GM18505 (cell line): ENCODE results near the gene FLT1.

Experiments used
- ATAC-seq: cut with Tn5 transposase; IDR thresholded peaks from one replicate; pipeline ENCODE4 v1.9.1; 2021; ENCODE audit not compliant: unreplicated experiment
- POLR2A ChIP-seq: IDR thresholded peaks from 4 replicates; pipeline ENCODE4 v1.6.1; 2011; ENCODE audit warnings: borderline replicate concordance; ENCODE audit not compliant: insufficient read depth, insufficient read length; ENCODE audit errors: extremely low read depth

The FLT1 gene

DNA sequence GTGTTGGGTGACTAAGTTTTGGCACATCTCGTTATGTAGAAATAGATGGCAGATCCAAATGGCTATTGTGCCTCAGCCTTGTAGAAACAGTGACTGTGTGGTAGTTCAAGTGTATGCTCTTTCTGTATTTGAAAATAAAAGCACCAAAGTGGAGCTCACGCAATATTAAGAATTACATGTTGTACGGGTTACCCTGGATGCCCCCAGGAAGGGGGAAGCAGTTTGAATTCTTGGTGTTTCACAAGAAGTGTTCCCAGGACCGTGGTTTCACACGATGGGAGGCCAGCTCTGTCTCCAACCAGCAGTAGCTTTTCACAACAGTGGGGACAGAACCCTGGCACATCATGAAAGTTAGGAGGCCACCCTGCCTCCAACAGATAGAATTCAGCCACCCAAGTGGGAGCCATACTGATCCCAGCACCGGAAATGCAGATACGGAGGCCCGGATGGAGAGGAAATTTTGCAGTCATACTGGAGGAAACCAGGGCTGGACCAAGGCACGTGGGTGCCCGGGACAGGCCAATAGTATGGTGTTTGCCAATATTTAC is 8.9 kb downstream of the FLT1 start:
- no peak for ATAC-seq
- TF ChIP-seq POLR2A: no peak

DNA sequence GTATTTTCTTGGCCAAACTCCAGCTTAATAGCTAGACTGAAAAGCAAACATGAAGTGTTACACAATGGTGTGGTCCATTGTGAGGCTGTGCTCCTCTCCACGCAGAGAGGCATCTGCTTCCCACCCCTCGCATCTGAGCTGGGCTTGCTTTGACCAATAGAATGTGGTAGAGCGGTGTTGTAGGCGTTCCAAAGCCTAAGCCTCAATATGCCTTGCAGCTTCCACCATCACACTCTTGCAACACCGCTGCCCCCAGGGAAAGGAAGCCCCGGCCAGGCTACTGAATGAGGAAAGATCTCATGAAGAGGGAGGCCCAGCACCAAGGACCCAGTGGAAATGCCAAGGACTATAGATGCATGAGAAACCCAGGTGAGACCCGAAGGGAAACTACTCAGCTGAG is 9.4 kb downstream of the FLT1 start:
- no peak for ATAC-seq
- TF ChIP-seq POLR2A: no peak

DNA sequence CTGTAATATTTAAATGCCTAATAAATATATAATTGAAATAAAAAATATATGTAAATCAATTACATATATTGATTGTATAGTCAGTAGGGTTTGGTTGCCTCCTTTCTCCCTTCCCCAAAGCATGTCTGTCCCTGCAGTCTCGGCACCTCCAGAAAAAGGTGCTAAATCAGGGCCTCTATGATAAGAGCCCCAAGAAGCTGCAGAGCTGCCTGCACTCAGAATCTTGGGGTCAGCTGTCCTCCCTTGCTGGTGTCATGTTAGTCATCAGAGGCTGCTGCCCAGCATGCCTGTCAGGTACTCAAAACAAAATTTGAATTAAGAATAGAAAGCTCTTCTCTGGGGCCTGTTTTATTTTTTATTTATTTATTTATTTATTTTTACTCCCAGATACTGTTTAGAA is 9.8 kb downstream of the FLT1 start:
- no peak for TF ChIP-seq POLR2A
- ATAC-seq: no peak

DNA sequence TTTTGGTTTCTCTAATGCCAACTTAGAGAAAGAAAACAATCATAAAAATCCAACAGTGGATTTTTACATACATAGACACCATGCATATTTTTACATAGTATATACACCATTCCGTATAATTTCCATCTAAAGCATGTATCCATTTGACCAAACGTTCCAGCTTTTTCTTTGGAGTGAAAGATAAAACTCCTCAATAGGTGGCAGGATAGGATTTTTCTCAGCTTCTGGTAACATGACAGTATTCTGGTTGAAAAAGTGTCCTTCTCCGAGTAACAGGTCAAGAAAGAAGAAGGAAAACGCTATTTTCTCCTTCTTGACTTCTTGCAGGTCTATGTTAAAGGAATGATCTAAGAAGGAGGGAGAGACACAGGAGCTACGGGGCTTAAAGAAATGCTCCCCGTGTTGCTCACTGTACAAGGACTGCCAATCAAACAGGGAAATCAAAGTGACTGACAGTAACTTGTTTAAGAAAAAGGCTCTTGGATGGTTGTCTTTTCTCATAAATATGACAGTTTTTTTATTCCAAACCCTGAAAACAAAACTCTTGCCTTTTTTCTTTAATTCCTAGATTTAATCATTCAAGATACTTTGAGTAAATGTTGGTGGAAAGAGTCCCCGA is 11.5 kb downstream of the FLT1 start:
- TF ChIP-seq POLR2A: no peak
- ATAC-seq: no peak

DNA sequence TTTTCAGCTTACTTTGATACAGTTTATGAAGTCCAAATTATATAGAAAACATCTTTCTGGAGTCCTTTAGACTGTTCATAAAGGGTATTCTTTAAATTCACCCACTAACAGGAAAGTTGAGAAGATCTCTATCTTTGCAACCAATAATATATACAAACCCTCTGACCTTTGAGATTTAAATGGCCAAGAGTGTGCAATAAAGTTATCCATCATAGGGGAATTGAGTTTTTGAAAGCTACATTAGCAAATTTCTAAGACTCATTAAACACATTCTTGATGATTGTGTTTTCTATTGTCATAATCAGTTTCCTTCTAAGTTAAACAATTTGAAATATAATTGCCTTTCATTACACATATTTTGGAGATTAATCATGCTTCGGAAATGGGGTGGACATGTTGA is 15.9 kb downstream of the FLT1 start:
- ATAC-seq: no peak
- TF ChIP-seq POLR2A: no peak

DNA sequence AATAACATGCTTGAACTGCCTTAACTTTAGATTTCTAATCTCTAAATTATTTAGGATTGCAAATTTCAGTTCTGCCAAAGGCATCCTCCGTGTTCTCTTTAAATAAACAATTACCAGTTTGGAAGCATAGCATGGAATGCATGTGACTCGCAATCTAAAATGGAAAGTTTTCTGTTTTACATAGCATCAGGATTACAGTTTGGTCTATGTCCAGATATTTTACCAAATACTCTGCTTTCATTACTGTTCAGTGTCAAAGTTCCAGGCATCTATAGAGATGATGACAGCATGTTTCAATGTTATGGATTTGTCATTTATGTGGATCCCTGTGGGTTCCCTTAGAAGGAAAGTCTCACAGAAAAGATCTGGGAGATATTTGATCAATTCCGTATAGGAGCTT is 16.8 kb downstream of the FLT1 start:
- TF ChIP-seq POLR2A: no peak
- no peak for ATAC-seq

DNA sequence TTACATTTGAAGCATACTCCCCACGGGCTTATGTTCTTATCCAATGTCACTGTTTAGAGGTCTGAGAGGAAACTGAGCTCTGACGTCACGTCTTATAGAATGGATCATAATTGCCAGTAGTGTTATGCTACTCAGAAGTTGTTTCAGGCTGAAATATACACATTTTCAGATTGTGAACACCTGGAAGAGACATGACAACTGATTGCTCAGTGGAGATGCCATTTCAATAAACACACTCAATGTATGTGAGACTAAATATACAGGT is 17.3 kb downstream of the FLT1 start:
- no peak for ATAC-seq
- no peak for TF ChIP-seq POLR2A

DNA sequence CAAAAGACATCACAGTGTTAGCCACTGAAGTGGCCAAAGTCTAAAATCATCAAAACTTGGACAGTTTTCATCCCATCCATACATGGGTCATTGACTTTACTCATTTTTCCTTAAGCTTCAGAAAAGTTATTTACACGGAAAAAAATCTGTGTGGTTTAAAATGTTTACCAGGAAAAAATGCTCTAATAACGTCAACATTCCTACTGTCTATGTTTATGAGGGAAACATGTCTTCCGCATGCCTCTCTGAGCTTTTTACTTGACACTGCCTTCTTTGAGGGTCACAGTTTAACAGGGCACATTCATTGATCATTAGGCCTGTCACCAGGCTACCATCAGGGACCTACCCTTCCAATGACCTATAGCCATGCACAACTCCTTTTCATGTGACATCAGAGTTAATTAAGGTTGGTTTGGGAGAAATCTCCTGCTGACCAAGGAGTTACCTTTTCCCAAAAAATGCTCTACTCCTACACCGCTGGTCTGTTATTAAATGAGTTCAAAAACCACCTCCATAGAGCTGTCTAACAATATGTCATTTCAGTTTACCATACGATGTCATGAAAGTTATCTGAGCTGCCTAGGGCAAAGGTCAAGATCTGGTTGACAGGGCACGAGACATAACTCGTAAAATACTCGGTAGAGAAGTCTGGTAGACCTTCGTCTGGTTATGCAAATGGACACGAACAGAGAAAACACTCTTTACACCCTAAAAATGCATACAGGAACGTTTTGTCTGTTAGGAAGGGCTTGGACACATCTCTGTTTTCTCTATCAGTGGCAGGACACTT is 17.8 kb downstream of the FLT1 start:
- no peak for ATAC-seq
- TF ChIP-seq POLR2A: no peak

DNA sequence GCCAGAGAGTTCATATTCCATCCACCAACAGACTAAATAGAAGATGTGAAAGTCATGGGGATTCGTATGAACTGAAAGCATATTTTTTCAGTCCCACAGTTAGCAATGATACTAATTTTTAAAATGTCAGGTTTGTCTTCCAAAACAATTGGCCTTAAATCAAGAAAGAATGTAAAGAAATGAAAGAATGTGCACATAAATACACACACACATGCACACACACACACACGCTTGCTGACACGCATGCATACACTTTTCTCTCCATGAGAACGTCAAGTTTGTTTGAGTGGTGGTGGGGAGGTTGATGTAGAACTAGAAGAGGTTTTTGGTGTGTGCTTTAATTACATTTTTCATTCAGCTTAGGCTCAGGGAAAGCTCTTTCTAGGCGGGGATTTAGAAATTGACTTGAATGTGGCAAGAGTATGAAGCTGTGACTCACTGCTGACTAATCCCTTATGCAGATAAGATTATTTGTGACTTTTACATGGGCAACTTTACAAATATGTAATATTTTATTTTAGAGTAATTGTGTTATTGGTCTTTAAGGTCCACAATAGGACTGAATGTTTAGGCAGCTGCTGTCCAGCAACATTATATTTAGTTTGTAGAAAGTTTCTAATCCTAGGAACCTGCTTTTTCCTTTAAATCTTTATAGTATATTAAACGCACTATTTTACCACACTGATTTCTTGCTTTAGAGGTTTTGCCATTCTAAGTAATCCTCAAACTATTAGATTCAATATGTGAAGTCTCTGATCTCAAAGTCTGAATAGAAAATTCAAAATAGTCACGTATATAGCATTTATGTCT is 18.8 kb downstream of the FLT1 start:
- TF ChIP-seq POLR2A: no peak
- no peak for ATAC-seq

DNA sequence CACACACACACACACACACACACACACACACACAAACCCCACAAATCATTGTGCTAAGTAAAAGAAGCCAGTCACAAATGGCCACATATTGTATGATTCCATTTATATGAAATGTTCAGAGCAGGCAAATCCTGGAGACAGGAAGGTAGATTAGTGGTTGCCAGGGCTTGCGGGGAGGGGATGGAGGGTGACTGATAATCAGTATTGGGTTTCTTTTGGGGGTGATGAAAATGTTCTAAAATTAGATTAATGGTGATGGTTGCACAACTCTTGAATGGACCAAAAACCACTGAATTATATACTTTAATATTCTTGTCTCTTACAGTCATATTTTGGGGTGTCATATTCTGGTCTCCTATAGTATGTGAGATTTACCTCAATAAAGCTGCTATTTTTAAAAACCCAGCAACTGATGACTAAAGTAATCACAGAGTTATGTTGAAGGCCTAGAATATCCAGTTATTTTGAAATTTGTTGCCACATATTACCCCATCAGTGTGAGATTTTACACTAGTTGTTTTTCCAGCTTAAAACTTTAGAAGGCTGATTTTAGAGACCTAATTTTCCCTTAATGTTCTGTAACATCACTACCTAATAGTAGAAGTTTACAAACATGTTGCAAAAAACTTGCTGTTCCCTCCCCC is 20.3 kb downstream of the FLT1 start:
- no peak for ATAC-seq
- no peak for TF ChIP-seq POLR2A

DNA sequence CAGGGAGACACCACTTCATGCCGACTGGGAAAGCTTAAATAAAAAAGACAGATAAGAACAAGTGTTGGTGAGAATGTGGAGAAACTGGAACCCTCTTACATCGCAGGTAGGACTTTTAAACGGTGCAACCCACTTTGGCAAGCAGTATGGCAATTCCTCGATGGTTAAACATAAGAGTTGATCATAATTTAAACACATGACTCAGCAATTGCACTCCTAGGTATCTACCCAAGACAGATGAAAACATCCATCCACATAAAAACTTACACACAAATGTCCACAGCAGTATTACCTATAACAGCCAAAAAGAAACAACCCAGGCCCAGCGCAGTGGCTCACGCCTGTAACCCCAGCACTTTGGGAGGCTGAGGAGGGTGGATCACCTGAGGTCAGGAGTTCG is 21.9 kb downstream of the FLT1 start:
- TF ChIP-seq POLR2A: no peak
- no peak for ATAC-seq

DNA sequence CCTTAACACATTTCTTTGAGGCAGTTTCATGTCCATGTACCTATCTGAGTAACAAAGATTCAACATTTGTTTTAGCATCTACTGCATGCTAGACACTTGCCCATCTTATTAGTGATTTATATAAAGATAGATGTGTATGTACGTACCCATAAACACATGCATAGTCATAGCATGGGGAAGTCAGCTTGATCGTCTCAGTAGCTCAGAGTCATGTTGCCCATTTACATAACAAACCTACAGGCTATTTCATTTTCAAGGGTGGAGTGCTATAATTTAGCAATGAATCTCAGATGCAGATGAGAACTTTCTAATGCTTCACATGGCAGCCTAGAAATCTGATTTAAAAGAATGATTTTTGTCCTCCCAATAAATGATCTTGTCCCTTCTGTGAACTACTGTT is 23.5 kb downstream of the FLT1 start:
- no peak for ATAC-seq
- no peak for TF ChIP-seq POLR2A

DNA sequence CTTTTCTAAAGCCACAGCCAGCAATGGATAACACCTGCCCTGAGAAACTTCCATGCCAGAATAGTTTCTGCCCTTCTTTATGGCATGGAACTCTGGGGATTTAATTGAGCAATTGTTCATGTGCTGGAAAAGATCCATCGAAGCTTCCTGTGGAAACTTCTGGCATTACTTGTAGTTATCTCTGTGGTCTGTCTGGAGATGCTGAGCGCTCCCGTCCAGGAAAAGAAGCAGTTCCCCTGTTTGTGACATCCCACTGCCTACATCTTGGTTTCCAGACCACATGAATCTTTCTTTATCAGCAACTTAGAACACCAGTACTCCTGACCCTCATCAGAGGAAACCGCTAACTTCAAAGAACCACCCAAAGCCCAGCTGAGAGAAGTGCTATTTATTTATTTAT is 24.6 kb downstream of the FLT1 start:
- ATAC-seq: no peak
- no peak for TF ChIP-seq POLR2A
